A673 (cell line): ENCODE data around the gene COL4A3.

ENCODE experiments used
- EZH2 ChIP-seq: fragments of 200-600 bp; sonication (generic); IDR thresholded peaks from 2 replicates; pipeline ENCODE4 v1.6.1; 2017; ENCODE audit warnings: borderline replicate concordance, low read depth, mild to moderate bottlenecking, mixed read lengths, antibody characterized with exemption, low read length; ENCODE audit not compliant: poor library complexity, severe bottlenecking
- TF ChIP-seq, protein P1 (sequence below): fragments of 300-800, 200-600 bp; sonication (generic); conservative IDR thresholded peaks from 2 replicates; pipeline ENCODE4 v1.5.1; 2017; ENCODE audit warnings: low read depth, mild to moderate bottlenecking, antibody characterized with exemption, low read length, moderate library complexity, mixed read lengths

DNA sequence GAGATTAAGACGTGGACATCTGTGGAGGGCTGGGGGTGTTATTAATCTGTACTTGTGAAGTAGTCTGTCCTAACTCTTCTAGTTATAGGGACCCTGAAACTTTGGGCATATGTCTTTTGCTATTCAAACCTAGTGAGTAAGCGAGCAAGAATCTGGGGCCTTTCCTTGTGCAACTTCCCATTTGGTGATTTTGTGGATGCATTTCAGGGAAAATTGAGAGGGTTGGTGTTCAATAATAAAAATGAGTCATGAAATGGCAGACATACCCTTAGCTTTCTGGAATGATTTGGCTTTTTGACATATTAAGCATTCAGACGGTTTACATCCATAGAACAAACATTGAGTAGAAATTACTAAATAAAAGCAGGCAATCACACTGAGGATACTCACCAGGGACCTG is 17.4 kb upstream of the COL4A3 start:
- TF ChIP-seq, protein P1, sequence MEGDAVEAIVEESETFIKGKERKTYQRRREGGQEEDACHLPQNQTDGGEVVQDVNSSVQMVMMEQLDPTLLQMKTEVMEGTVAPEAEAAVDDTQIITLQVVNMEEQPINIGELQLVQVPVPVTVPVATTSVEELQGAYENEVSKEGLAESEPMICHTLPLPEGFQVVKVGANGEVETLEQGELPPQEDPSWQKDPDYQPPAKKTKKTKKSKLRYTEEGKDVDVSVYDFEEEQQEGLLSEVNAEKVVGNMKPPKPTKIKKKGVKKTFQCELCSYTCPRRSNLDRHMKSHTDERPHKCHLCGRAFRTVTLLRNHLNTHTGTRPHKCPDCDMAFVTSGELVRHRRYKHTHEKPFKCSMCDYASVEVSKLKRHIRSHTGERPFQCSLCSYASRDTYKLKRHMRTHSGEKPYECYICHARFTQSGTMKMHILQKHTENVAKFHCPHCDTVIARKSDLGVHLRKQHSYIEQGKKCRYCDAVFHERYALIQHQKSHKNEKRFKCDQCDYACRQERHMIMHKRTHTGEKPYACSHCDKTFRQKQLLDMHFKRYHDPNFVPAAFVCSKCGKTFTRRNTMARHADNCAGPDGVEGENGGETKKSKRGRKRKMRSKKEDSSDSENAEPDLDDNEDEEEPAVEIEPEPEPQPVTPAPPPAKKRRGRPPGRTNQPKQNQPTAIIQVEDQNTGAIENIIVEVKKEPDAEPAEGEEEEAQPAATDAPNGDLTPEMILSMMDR, result no peak
- no peak for TF ChIP-seq EZH2
